HG02610 (cell line): ENCODE measurements around the gene MED7.
"Not testable (repeated sequence)": the region's sequence is repeated elsewhere in the genome, so short reads cannot be mapped to it uniquely, and the experiment has no call there.

Experiments
- ATAC-seq: cut with Tn5 transposase; IDR thresholded peaks from one replicate; pipeline ENCODE4 v1.9.1; 2021; ENCODE audit warnings: mild to moderate bottlenecking, moderate library complexity; ENCODE audit not compliant: unreplicated experiment

The MED7 gene, protein sequence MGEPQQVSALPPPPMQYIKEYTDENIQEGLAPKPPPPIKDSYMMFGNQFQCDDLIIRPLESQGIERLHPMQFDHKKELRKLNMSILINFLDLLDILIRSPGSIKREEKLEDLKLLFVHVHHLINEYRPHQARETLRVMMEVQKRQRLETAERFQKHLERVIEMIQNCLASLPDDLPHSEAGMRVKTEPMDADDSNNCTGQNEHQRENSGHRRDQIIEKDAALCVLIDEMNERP

DNA sequence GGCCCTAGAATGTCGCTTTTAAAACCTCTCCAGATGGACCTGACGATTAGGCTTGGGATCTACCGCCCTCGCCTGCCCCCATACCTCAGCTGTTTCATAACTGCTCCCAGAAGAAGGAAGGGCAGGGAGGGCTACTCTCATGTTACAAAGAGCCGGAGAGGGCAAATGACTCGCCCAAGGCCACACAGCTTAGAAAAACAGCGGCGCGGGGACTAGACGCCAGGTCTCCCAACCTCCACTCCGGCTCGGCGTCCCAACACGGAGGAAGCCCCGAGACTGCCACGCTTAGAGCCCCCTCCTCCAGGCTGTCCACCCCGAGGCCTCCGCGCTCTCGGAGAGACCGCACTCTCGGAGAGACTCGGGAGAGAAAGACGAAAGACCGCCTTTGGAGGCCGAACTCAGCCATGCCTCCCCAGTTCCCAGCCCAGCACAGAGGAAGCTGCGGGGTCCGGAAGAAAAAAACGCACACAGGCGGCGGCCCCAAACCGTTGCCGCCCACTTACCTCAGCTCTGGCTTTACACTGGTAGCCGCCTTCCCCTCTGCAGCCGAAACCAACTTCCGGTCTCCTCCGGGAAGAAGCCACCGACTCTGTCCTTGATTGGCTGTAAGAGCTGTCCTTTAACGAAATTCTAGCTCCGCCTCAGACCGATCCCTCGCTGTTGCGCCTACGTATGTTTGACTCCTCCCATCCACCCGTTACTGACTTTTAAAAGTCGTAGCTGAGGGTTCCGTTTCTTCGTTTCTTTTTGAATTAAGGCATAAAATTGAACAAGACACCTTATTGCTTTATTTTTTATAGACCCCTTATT is at the start of gene MED7:
Gene MED7, minus strand, starts transcription at position 549 of the 810 bp plus-strand sequence. CDS start 3,434 bp downstream, outside the sequence.
- peak; percentile 100 for ATAC-seq

DNA sequence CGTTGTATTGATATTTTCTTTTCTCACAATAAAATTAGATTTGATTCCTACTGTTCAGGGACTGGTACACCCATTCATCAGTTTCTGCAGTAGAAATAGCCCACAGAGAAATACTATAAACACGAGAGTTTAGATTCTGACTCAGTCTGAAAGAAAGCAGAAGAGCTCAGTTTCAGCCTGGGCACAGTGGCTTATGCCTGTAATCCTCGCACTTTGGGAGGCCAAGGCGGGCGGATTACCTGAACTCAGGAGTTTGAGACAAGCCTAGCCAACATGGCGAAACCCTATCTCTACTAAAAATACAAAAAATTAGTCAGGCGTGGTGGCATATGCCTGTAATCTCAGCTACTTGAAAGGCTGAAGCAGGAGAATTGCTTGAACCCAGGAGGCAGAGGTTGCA is 46.6 kb upstream of the MED7 start:
- peak; percentile 75 for ATAC-seq

DNA sequence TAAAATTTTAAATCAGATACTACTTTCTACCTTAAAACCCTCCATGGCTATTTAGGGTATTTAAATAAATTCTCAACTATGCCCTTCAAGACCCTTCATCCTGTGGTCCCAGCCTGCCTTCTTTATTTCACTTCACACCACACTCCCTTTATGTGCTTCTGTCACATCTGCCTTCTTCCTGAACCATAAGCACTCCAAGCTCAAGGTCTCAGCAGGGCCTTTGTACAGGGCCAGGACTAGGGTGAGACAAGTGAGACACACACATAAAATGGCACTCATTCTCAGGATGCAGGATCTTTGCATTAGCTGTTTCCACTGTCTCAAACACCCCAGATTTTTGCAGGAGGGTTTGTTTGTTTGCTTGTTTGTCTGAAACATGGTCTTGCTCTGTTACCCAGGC is 45.6 kb upstream of the MED7 start:
- ATAC-seq: no peak

DNA sequence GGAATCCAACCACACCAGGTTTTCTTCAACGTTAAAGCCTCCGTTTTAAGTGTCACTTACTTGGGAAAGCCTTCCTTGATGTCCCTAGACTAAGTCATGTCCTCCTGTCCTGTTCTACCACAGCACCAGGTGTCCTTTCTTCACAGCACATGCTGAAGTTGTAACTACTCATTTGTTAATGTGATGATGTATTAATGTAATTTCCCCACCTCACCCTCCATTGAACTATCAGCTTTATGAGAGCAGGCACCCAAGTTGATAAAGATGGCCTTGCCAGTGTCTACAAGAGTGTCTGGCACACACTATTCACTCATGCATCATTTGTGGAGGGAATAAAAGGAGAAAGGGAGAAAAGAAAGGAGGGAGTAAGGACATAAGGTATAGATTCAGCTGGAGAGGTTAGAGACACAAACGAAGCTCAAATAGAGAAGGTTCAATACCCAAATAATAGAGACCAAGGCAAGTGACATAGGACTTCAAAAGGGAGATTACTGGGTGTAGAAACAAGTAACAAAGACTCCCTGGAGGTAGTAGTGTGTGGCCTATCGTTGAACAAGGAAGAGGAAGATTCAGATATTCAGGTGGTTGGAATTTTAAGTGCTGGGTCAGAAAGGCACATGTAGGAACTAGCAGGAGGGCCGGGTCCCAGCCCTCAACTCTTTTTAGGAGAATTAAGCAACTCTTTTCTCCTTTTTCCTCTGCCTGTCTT is 44.5 kb upstream of the MED7 start:
- no peak for ATAC-seq

DNA sequence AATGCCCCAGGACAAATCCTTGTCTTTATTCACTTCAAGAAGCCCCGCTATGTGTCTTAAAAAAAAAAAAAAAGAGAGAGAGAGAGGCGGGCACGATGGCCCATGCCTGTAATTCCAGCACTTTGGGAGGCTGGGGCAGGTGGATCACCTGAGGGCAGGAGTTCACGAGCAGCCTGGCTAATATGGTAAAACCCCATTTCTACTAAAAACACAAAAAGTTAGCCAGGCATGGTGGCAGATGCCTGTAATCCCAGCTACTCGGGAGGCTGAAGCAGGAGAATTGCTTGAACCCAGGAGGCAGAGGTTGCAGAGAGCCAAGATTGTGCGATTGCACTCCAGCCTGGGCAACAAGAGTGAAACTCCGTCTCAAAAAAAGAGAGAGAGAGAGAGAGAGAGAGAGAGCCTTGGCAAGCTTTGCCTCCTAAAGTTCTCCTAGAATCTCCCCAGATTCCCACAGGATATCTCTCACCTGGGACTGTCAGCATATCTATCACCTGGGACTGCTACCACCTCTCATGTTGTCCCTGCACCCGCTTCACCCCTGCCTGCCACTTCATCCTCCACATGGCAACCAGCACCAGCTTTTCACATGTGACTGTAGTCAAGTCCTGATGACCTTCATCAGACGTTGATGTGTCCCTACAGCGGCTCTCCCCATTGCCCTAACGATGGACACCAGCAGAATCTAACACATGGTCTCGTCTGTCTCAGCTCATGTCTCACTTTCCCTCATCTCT is 43.8 kb upstream of the MED7 start:
- ATAC-seq: no peak

DNA sequence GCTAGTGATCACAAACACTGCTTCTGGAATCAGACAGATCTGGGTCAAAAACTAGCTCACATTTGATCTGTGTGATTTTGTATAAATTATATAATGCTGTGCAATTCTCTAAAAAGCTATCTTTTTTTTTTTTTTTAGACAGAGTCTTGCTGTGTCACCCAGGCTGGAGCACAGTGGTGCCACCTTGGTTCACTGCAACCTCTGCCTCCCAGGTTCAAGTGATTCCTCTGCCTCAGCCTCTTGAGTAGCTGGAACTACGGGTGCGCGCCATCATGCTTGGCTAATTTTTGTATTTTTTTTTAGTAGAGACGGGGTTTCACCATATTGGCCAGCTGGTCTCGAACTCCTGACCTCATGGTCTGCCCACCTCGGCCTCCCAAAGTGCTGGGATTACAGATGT is 42.5 kb upstream of the MED7 start:
- ATAC-seq: not testable (repeated sequence)

DNA sequence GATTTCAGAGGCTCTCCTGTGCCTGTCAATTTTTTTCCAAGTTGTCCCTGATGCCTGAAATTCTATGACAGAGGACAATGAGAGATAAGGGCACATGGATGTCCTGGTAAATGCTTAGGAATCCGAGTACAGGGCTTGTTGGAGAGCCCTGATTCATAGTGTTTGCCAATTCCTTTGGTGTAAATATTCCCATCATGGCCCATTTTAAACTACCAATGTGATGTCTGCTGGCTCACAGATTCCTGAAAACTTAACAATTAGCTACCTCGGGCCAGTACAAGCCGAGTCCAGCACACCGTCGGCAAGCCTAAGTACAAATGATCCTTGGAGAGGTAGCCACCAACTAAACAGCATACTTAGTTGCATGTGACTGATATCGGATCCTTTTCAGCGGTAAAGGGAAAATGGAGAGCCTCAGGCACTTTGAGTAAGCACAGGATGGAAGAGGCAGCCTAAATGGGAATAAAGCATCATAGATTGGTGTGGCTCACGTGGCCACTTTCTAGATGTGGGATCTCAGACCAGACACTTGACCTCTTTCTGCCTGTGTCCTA is 41.5 kb upstream of the MED7 start:
- ATAC-seq: no peak

DNA sequence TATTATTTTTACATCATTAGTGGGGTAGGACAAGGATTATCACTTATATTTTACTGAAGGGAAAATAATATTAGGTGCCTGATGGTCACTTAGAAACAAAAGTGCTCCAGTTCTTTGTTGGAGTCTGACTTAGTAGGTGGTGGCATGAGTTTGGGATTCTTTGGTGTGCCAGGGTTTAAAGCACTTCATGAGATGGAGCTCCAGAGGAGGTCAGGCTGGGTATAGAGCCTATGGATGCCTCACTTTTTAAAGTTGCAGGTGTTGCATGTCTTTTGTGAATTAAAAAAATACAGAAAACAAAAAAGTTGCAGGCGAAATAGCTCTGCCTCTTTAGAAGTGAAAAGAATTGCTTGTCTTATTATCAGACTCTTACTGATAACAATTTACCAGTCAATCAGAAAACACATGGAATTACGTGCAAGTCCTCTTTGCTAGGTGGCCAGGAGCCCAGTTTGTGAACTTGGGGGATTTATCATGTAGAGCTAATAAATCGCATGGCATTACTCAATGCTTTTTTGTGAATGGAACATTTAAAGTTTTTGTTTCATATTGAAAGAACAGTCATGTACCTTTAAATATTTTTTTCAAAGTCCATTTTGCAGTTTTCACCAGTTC is 39.6 kb upstream of the MED7 start:
- no peak for ATAC-seq

DNA sequence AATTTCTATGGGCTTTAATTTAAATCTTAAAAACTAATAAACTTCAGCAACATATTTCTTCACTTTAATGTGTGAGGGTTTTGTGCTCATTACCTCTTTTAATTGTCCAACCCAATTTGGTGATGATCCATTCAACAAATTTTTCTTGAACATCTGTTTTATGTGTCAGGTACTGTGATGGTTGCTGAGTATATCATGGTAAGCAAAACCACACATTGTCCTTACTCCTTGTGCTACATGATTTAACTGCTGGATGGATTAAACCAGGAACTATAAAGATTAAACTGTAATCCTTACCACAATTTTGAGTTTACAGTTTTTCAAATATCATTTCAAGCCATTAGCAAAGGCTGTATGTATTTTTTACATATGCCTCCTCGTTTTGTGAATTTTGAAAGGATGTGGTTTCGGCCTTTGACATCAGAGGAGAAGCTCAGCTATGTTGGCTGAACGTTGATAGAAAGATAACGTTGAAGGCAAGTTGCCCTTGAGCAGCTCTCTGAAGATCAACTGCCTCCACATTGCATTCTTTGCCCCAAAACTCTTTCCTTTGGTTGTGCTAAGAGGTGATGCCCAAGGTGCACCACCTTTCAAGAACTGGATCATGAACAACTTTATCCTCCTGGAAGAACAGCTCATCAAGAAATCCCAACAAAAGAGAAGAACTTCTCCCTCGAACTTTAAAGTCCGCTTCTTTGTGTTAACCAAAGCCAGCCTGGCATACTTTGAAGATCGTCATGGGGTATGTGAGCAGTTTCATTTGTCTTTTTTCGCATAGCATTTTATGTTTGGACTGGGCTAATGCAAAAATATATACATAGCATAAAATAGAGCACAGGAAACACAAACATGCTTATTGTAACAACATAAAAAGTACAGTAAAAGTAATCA is 38.0 kb upstream of the MED7 start, which contains the start of gene ITK:
Gene ITK, plus strand, starts transcription at position 467 of the 891 bp plus-strand sequence. Its CDS starts 138 bp downstream, at position 605.
- ATAC-seq: no peak

DNA sequence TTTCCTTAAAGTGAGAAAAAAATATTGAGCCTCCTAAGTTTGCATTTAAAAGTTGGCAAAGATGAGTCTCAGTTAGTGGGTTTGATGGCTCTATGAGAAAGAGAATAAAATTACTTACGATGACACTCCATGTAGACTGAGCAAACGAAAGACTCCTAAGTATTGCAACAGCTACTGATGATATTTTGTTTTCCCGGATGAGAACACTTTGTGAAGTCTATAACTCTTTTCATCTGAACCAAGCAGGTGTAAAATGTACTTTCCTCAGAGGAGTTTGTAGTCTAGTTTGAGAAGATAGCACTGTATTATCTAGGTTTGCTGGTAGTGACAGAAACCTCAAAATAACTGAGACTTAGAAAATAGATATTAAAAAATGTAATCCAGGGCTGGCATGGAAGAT is 36.3 kb upstream of the MED7 start:
- no peak for ATAC-seq

DNA sequence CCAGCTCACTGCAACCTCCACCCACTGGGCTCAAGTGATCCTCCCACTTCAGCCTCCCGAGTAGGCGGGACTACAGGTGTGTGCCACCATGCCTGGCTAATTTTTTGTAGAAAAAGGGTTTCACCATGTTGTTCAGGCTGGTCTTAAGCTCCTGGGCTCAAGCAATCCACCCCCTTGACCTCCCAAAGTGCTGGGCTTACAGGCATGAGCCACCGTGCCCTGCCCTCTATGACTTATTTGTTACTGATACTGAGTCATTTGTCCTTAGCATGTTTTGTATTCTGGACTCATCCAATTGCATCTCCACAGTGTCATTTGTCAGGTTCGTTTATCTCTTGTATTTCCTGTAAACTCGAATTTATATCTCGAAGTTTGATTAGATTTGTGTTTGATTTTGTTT is 35.3 kb upstream of the MED7 start:
- ATAC-seq: no peak

DNA sequence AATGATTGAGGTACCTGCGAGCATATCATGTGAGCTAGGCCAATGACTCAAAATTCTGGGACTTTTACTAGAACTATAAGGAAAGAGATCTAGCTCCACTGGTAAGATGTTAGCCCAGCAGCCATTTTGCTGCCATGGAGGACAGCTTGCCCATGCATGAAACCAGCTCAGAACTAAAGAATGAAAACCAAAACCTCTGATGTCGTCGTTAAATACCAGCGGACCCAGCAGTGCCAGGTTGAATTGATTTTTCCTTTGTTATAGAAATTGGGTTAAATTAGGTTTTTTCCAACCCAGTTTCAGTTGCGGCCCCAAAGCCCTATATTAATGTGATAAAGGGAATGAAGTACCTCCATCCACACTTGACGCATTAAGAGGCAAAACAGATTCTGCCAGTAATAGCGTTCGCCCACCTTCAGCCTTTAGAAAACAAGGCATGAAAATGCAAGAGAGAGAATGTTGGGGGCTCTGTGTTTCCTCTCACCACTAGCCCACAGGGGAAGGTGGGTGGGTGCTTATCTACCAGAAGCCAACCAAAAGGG is 32.5 kb upstream of the MED7 start:
- no peak for ATAC-seq

DNA sequence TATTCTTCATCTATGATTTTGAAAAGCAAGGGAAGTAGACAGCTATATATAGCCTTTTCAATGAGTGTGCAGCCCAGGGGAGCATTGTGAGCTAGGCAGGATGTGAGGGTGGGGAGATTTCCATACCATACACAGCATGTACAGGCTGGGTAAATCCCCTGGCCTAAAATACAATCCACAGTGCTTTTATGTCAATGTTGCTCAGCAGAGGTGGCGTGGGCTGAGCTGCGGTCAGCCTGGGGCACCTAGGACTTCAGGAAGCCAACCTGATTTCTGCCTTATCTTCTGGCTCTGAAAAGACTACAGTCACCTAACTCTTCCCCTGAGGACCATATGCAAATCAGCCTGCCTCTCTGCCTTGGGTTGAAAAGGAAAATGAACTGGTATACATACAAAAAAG is 29.7 kb upstream of the MED7 start:
- ATAC-seq: peak; percentile 100

DNA sequence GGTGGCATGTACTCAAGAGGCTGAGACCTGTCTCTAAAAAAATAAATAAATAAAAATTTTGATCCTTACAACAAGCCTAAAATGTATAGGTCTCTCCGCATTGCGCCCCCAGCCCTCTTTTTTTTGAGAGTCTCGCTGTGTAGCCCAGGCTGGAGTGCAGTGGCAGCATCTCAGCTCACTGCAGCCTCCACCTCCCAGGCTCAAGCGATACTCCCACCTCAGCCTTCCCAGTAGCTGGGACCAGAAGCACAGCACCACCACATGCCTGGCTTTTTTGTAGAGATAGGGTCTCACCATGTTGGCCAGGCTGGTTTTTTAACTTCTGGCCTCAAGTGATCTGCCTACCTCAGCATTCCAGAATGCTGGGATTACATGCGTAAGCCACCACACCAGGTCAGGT is 25.6 kb upstream of the MED7 start:
- no peak for ATAC-seq

DNA sequence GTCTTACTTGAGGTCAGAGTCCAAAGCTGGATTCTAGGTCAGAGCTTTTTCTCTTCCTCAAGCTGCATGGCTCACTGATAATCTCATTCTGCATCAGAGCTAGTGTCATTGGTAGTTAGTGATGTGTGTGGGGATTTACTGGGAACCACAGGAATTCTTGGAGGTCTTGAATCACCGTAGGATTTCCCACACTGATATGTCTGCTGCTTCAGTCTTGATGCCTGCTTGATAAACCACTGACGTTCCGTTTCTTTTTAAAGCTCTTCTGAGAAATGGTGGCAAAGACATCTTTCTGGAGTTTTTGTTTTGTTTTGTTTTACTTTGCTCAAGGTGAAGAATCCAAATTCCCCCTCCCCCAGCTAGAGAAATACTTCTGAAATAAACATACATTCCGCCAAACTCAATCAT is 24.6 kb upstream of the MED7 start:
- peak; percentile 57 for ATAC-seq

DNA sequence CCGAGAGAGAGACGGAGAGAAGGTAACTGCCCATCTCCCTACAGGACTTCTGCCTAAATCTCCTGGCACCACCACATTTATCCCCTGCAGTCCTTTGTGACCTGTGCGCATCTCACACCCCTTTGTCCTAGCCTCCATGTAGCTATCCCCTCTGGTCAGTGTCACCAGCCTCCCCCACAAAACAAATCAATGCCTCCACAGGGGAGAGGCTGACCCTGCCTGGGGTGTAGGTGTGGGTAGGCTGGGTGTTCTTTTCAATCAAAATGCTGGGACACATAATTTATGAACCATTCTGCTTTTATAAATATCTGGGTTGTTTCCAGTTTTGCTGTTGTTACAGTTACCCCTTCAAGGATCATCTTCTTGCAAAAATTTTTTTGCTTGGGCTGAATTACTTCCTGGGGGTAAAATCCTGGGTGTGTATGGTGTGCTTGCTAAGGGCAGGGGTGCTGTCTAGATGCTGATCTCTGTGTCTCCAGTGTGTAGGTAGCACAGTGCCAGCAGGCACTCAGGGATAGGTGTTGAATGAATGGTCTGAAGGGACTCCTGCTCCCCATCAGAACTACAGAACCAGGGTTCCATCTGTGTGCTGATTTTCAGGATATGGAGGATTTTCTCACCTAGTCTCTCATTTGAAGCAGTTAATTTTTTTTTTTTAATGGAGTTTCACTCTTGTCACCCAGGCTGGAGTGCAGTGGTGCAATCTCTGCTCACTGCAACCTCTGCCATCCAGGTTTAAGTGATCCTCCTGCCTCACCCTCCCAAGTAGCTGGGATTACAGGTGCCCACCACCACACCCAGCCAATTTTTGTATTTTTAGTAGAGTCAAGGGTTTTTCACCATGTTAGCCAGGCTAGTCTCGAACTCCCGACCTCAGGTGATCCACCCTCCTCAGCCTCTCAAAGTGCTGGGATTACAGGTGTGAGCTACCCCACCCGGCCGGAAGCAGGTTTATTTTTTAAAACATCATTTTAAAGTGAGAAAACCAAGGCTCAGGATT is 23.8 kb upstream of the MED7 start, which contains the start of gene GARIN3:
Gene GARIN3, minus strand, starts transcription at position 51 of the 1,000 bp plus-strand sequence. CDS start 96 bp downstream, outside the sequence.
- ATAC-seq: no peak

DNA sequence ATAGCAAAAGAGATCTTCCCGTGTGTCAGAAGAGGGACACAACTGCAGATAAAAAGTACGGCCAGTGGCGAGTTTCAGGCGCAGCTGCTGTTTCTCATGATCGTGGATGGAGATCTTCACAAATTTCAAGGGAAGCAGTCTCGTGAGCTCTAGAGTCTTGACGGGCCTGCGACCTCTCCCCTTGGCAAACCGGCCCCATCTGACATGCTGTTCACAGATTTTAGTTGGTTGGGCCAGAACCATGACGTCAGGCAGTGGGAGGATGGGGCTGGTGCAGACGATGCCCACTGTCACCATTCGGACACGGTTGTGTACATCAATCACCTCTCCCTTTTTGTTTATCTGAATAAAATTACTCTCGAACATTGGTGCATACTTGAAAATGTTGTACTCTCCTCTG is 23.0 kb upstream of the MED7 start:
- ATAC-seq: no peak

DNA sequence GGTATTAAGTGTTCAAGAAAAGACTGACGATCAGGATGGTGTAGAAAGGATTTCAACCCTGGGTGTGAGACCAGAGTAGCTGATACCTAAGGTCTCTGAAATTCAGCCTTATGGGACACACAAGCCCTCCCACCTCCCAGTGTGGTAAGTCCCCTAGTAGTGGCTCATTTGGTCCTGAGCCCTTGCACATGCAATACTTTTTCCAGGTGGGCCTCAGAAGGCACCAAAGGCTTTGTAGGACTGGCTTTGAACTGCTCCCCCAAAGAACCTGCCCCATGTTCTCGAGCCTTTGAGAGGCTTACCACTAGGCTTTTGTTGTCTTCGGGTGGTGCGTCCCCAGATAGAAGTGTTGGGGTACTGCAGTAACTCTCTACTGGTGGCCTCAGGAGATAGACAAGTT is 22.6 kb upstream of the MED7 start:
- no peak for ATAC-seq
